Measurements from ENCODE around the gene VCAN. TPM values are rescaled to one million over a fixed set of nuclear protein-coding genes. Genes with fewer than 3 reads are reported as not detected.
"Not testable (repeated sequence)": the region's sequence is repeated elsewhere in the genome, so short reads cannot be mapped to it uniquely, and the experiment has no call there.

Gene VCAN
- total and polyA plus RNA-seq, 2 experiments from 2014 or later, result 133 to 404 TPM

DNA sequence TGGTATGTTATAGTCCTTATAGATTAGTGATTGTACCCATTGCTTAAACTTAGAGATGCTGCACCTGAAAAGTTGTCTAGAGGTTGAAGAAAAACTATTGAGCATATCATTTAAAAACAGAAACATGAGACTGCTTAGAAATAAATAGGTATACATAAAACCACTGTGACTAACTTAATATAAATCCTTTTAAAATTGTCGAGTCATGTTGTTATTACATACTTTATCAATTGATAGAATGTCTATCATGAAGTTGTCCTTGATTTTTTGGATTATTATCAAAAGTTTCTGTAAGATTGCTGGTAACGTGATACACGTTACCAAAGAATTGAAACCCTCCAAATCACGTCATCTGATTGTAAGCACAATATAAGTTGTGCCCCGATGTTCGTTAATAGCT is 35.3 kb upstream of the VCAN start:
- peaks cover 3% of the 10 kb centered on the region; the same call in 2 of the 3 replicates for H3K4me1 Mint-ChIP-seq
- DNase-seq (ENCODE audit: low spot score) (no peak), ATAC-seq (no peak)
- H3K9me2 ChIP-seq (ENCODE audit: insufficient read depth), result peaks cover 7% of the 10 kb centered on the region
- H3K9me3 Mint-ChIP-seq, result peaks cover 23% of the 10 kb centered on the region
- no peaks in the 10 kb centered on the region for H3K79me2 ChIP-seq (replicated peaks; ENCODE audit: insufficient read depth)
- H3K4me2 ChIP-seq, result no peak overlapping the region
- TF ChIP-seq, protein P1, sequence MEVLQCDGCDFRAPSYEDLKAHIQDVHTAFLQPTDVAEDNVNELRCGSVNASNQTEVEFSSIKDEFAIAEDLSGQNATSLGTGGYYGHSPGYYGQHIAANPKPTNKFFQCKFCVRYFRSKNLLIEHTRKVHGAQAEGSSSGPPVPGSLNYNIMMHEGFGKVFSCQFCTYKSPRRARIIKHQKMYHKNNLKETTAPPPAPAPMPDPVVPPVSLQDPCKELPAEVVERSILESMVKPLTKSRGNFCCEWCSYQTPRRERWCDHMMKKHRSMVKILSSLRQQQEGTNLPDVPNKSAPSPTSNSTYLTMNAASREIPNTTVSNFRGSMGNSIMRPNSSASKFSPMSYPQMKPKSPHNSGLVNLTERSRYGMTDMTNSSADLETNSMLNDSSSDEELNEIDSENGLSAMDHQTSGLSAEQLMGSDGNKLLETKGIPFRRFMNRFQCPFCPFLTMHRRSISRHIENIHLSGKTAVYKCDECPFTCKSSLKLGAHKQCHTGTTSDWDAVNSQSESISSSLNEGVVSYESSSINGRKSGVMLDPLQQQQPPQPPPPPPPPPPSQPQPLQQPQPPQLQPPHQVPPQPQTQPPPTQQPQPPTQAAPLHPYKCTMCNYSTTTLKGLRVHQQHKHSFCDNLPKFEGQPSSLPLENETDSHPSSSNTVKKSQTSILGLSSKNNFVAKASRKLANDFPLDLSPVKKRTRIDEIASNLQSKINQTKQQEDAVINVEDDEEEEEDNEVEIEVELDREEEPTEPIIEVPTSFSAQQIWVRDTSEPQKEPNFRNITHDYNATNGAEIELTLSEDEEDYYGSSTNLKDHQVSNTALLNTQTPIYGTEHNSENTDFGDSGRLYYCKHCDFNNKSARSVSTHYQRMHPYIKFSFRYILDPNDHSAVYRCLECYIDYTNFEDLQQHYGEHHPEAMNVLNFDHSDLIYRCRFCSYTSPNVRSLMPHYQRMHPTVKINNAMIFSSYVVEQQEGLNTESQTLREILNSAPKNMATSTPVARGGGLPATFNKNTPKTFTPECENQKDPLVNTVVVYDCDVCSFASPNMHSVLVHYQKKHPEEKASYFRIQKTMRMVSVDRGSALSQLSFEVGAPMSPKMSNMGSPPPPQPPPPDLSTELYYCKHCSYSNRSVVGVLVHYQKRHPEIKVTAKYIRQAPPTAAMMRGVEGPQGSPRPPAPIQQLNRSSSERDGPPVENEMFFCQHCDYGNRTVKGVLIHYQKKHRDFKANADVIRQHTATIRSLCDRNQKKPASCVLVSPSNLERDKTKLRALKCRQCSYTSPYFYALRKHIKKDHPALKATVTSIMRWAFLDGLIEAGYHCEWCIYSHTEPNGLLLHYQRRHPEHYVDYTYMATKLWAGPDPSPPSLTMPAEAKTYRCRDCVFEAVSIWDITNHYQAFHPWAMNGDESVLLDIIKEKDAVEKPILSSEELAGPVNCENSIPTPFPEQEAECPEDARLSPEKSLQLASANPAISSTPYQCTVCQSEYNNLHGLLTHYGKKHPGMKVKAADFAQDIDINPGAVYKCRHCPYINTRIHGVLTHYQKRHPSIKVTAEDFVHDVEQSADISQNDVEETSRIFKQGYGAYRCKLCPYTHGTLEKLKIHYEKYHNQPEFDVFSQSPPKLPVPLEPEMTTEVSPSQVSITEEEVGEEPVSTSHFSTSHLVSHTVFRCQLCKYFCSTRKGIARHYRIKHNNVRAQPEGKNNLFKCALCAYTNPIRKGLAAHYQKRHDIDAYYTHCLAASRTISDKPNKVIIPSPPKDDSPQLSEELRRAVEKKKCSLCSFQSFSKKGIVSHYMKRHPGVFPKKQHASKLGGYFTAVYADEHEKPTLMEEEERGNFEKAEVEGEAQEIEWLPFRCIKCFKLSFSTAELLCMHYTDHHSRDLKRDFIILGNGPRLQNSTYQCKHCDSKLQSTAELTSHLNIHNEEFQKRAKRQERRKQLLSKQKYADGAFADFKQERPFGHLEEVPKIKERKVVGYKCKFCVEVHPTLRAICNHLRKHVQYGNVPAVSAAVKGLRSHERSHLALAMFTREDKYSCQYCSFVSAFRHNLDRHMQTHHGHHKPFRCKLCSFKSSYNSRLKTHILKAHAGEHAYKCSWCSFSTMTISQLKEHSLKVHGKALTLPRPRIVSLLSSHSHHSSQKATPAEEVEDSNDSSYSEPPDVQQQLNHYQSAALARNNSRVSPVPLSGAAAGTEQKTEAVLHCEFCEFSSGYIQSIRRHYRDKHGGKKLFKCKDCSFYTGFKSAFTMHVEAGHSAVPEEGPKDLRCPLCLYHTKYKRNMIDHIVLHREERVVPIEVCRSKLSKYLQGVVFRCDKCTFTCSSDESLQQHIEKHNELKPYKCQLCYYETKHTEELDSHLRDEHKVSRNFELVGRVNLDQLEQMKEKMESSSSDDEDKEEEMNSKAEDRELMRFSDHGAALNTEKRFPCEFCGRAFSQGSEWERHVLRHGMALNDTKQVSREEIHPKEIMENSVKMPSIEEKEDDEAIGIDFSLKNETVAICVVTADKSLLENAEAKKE (CRISPR knock-in tag; IDR thresholded peaks at IDR 0.05), result no peak
- TF ChIP-seq NANOG (IDR thresholded peaks at IDR 0.05; ENCODE audit: borderline replicate concordance) (no peak), EZH2 (IDR thresholded peaks at IDR 0.05; ENCODE audit: low read depth, unreplicated experiment) (no peak), ZNF114 (CRISPR knock-in tag; IDR thresholded peaks at IDR 0.05) (no peak), POLR2AphosphoS5 (IDR thresholded peaks at IDR 0.05; ENCODE audit: low read depth) (no peak), EZH2phosphoT487 (IDR thresholded peaks at IDR 0.05; ENCODE audit: unreplicated experiment) (no peak), CREB1 (CRISPR knock-in tag; IDR thresholded peaks at IDR 0.05; ENCODE audit: low read depth) (no peak)
- TF ChIP-seq, protein P2, sequence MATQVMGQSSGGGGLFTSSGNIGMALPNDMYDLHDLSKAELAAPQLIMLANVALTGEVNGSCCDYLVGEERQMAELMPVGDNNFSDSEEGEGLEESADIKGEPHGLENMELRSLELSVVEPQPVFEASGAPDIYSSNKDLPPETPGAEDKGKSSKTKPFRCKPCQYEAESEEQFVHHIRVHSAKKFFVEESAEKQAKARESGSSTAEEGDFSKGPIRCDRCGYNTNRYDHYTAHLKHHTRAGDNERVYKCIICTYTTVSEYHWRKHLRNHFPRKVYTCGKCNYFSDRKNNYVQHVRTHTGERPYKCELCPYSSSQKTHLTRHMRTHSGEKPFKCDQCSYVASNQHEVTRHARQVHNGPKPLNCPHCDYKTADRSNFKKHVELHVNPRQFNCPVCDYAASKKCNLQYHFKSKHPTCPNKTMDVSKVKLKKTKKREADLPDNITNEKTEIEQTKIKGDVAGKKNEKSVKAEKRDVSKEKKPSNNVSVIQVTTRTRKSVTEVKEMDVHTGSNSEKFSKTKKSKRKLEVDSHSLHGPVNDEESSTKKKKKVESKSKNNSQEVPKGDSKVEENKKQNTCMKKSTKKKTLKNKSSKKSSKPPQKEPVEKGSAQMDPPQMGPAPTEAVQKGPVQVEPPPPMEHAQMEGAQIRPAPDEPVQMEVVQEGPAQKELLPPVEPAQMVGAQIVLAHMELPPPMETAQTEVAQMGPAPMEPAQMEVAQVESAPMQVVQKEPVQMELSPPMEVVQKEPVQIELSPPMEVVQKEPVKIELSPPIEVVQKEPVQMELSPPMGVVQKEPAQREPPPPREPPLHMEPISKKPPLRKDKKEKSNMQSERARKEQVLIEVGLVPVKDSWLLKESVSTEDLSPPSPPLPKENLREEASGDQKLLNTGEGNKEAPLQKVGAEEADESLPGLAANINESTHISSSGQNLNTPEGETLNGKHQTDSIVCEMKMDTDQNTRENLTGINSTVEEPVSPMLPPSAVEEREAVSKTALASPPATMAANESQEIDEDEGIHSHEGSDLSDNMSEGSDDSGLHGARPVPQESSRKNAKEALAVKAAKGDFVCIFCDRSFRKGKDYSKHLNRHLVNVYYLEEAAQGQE (IDR thresholded peaks at IDR 0.05; ENCODE audit: unreplicated experiment), result no peak
- TF ChIP-seq, protein P3, sequence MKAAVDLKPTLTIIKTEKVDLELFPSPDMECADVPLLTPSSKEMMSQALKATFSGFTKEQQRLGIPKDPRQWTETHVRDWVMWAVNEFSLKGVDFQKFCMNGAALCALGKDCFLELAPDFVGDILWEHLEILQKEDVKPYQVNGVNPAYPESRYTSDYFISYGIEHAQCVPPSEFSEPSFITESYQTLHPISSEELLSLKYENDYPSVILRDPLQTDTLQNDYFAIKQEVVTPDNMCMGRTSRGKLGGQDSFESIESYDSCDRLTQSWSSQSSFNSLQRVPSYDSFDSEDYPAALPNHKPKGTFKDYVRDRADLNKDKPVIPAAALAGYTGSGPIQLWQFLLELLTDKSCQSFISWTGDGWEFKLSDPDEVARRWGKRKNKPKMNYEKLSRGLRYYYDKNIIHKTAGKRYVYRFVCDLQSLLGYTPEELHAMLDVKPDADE (IDR thresholded peaks at IDR 0.05), result no peak
- no peak overlapping the region for H3K4me3 ChIP-seq
- H3K4me3 Mint-ChIP-seq, result no peak overlapping the region
- H3F3A ChIP-seq (replicated peaks; ENCODE audit: low read depth), result no peaks in the 10 kb centered on the region
- no peaks in the 10 kb centered on the region for H4K20me1 ChIP-seq (replicated peaks; ENCODE audit: insufficient read depth)
- H3K36me3 ChIP-seq (ENCODE audit: insufficient read depth), result 0 out of 2 replicates have a peak, but pooled peaks cover 8% of the 10 kb centered on the region
- H2AFZ ChIP-seq, result no peak overlapping the region
- H3K27me3 Mint-ChIP-seq (ENCODE audit: insufficient read depth, low read depth, poor library complexity), result no peaks in the 10 kb centered on the region
- no peak overlapping the region for H3K27ac ChIP-seq (ENCODE audit: low read depth)
- no peaks in the 10 kb centered on the region for H3K27me3 ChIP-seq (ENCODE audit: insufficient read depth)
- 0 out of 2 replicates have a peak, but pooled peaks cover 1% of the 10 kb centered on the region for H3K4me1 ChIP-seq (ENCODE audit: insufficient read depth)
- H3K36me3 Mint-ChIP-seq (ENCODE audit: low read depth), result peaks cover 13% of the 10 kb centered on the region; the same call in 2 of the 3 replicates
- H3K27ac Mint-ChIP-seq, result no peak overlapping the region

DNA sequence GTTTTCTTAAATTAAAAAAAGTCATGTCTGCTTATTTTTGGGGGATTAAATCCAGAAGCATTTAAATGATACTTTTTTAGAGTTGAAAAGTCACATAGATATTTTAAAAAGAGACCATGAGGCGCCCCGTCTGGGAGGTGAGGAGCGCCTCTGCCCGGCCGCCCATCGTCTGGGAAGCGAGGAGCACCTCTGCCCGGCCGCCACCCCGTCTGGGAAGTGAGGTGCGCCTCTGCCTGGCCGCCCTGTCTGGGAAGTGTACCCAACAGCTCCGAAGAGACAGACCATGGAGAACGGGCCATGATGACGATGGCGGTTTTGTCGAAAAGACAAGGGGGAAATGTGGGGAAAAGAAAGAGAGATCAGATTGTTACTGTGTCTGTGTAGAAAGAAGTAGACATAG is 33.8 kb upstream of the VCAN start:
- not testable (repeated sequence) for H3K27me3 ChIP-seq (ENCODE audit: insufficient read depth); H3F3A ChIP-seq (replicated peaks; ENCODE audit: low read depth); H3K27me3 Mint-ChIP-seq (ENCODE audit: insufficient read depth, low read depth, poor library complexity); H3K4me1 Mint-ChIP-seq; H3K27ac Mint-ChIP-seq; ATAC-seq; H3K36me3 ChIP-seq (ENCODE audit: insufficient read depth); H3K4me3 ChIP-seq; H3K4me2 ChIP-seq; H3K9me2 ChIP-seq (ENCODE audit: insufficient read depth); DNase-seq (ENCODE audit: low spot score); H3K4me3 Mint-ChIP-seq; H3K79me2 ChIP-seq (replicated peaks; ENCODE audit: insufficient read depth); H4K20me1 ChIP-seq (replicated peaks; ENCODE audit: insufficient read depth); H3K27ac ChIP-seq (ENCODE audit: low read depth); H2AFZ ChIP-seq; H3K4me1 ChIP-seq (ENCODE audit: insufficient read depth)
- H3K36me3 Mint-ChIP-seq (ENCODE audit: low read depth), result peaks cover 13% of the 10 kb centered on the region; the same call in 2 of the 3 replicates
- peaks cover 23% of the 10 kb centered on the region for H3K9me3 Mint-ChIP-seq

Data from GM23338 (cell line).